K562 (cell line): ENCODE data around the gene ADAMTS14. TPM values are rescaled to one million over a fixed set of nuclear protein-coding genes. Genes with fewer than 3 reads are reported as not detected.

Experiments
- MCM2 ChIP-seq: fragments of 450-650 bp; IDR thresholded peaks from 2 replicates; pipeline ENCODE4 v1.6.1; 2017; ENCODE audit warnings: low read depth, mild to moderate bottlenecking
- MYC ChIP-seq, 2 experiments: fragments of 250-450 bp in 1 of 2; sonication (Bioruptor Pico) in 1 of 2; IDR thresholded peaks; 2 replicates each; pipeline versions ENCODE4 v1.5.1 to v1.6.1; 2012 to 2021; ENCODE audit warnings: low read depth in 2 of 2, borderline replicate concordance in 1 of 2, improper control_type of control experiment in 1 of 2, low read length in 1 of 2, mild to moderate bottlenecking in 1 of 2, moderate library complexity in 1 of 2
- SMAD2 ChIP-seq: fragments of 150-350 bp; IDR thresholded peaks from 2 replicates; pipeline ENCODE4 v1.6.1; 2014; ENCODE audit warnings: low read depth, mild to moderate bottlenecking, low read length
- STAG1 ChIP-seq: sonication (generic); formaldehyde crosslinking; IDR thresholded peaks from 2 replicates; pipeline ENCODE4 v1.5.0; 2020; ENCODE audit warnings: missing genetic modification reagents, borderline replicate concordance
- ZNF184 ChIP-seq: sonication (generic); formaldehyde crosslinking; IDR thresholded peaks from 2 replicates; pipeline ENCODE4 v1.5.0; 2020; ENCODE audit warnings: missing genetic modification reagents
- ZNF3 ChIP-seq: fragments of 250-450 bp; sonication (Bioruptor Pico); IDR thresholded peaks from 2 replicates; pipeline ENCODE4 v1.5.0; 2021; ENCODE audit warnings: mild to moderate bottlenecking, moderate library complexity
- polyA plus RNA-seq, 8 experiments: library from polyadenylated mRNA; depleted of rRNA in 4 of 8; stranded (reverse) in 5 of 8; unstranded in 3 of 8; fragments of >200 nt; fragmentation: Nextera tagmentation in 2 of 8; fragmentation: Illumina TruSeq in 1 of 8; extraction: Ambion mirVana in 2 of 8; extraction: Trizol in 1 of 8; gene quantifications; 2 replicates each; pipeline versions ENCODE4 v1.2.1 to v1.2.3, GENCODE V29; 2011 to 2014; ENCODE audit warnings: inconsistent platforms in 1 of 8, missing spikeins in 1 of 8
- total RNA-seq, 7 experiments: library from RNA; depleted of rRNA in 6 of 7; stranded (reverse); fragments of >200 nt in 6 of 7; fragmentation: Illumina TruSeq in 2 of 7; extraction: Trizol in 2 of 7; gene quantifications; 2 replicates each; pipeline versions ENCODE4 v1.2.1 to v1.2.3, GENCODE V29; 2011 to 2021; ENCODE audit warnings: low replicate concordance in 1 of 7
- TF ChIP-seq, protein P1 (sequence below), 2 experiments: fragments of 450-650 bp in 1 of 2; sonication (generic) in 1 of 2; formaldehyde crosslinking; conservative IDR thresholded peaks; 2 replicates each; pipeline versions ENCODE4 v1.4.0 to v1.8.1; 2020 to 2022; ENCODE audit warnings: mild to moderate bottlenecking in 1 of 2, missing genetic modification reagents in 1 of 2
- TF ChIP-seq, protein P2 (sequence below), 2 experiments: fragments of 450-650 bp; IDR thresholded peaks; 2 replicates each; pipeline ENCODE4 v1.6.1; 2018; ENCODE audit warnings: mild to moderate bottlenecking in 2 of 2, low read depth in 1 of 2; ENCODE audit not compliant: partially characterized antibody in 2 of 2

The ADAMTS14 gene
- total and polyA plus RNA-seq, 9 of the 15 experiments (the other 6 are each of a cell fraction or from before 2014, with no cell fraction given) = 0.04 to 37.4 (median 15.9) TPM

DNA sequence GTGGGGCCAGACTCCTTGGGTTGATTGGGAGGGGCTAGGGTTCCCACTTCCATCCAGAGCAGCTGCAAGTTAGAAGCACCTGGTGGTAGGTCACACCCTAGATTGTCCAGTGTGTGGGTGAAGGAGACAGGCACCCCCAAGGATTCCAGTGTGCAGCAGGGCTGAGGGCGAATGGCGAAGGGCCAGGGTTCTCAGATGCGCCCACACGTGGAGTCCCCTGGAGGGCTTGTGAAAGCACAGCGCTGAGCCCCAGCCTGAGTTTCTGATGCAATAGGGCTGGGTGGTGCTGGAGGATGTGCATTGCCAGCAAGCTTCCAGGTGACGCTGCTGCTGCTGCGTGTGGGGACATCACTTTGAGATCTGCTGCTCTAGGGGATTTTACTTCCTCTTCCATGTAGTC, 87.5 kb downstream of the ADAMTS14 start (continued):
- TF ChIP-seq, protein P1, sequence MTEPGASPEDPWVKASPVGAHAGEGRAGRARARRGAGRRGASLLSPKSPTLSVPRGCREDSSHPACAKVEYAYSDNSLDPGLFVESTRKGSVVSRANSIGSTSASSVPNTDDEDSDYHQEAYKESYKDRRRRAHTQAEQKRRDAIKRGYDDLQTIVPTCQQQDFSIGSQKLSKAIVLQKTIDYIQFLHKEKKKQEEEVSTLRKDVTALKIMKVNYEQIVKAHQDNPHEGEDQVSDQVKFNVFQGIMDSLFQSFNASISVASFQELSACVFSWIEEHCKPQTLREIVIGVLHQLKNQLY (CRISPR knock-in tag; conservative IDR thresholded peaks at IDR 0.05) = no peak
- no peak for TF ChIP-seq ZNF184 (CRISPR knock-in tag)
- peak; percentile 70 for TF ChIP-seq MYC (IDR thresholded peaks at IDR 0.05; ENCODE audit: low read depth, low read length)
- no peak for TF ChIP-seq MYC (CRISPR knock-in tag; IDR thresholded peaks at IDR 0.05; ENCODE audit: borderline replicate concordance, low read depth)
- TF ChIP-seq ZNF3 (CRISPR knock-in tag) = no peak
- no peak for TF ChIP-seq MCM2
- TF ChIP-seq, protein P2, sequence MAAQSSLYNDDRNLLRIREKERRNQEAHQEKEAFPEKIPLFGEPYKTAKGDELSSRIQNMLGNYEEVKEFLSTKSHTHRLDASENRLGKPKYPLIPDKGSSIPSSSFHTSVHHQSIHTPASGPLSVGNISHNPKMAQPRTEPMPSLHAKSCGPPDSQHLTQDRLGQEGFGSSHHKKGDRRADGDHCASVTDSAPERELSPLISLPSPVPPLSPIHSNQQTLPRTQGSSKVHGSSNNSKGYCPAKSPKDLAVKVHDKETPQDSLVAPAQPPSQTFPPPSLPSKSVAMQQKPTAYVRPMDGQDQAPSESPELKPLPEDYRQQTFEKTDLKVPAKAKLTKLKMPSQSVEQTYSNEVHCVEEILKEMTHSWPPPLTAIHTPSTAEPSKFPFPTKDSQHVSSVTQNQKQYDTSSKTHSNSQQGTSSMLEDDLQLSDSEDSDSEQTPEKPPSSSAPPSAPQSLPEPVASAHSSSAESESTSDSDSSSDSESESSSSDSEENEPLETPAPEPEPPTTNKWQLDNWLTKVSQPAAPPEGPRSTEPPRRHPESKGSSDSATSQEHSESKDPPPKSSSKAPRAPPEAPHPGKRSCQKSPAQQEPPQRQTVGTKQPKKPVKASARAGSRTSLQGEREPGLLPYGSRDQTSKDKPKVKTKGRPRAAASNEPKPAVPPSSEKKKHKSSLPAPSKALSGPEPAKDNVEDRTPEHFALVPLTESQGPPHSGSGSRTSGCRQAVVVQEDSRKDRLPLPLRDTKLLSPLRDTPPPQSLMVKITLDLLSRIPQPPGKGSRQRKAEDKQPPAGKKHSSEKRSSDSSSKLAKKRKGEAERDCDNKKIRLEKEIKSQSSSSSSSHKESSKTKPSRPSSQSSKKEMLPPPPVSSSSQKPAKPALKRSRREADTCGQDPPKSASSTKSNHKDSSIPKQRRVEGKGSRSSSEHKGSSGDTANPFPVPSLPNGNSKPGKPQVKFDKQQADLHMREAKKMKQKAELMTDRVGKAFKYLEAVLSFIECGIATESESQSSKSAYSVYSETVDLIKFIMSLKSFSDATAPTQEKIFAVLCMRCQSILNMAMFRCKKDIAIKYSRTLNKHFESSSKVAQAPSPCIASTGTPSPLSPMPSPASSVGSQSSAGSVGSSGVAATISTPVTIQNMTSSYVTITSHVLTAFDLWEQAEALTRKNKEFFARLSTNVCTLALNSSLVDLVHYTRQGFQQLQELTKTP (IDR thresholded peaks at IDR 0.05; ENCODE audit: low read depth in 1 of 2, partially characterized antibody in 2 of 2) = no peak
- no peak for TF ChIP-seq STAG1 (CRISPR knock-in tag)
- no peak for TF ChIP-seq SMAD2
- TF ChIP-seq, all 486 proteins: peak for 23
